HepG2 (cell line): ENCODE results near the gene HS3ST3B1. TPM values are rescaled to one million over a fixed set of nuclear protein-coding genes. Genes with fewer than 3 reads are reported as not detected.
A peak's percentile ranks its signal among the peaks of the same experiment; 100 is the strongest.

Experiments
- AGO1 ChIP-seq: fragments of 200-400 bp; formaldehyde crosslinking; IDR thresholded peaks from 2 replicates; pipeline ENCODE4 v1.6.1; 2017; ENCODE audit warnings: mild to moderate bottlenecking, low read depth, low read length, moderate library complexity; ENCODE audit not compliant: poor library complexity, severe bottlenecking
- BCL6 ChIP-seq: IDR thresholded peaks from 2 replicates; pipeline ENCODE4 v1.6.1; 2016; ENCODE audit warnings: missing genetic modification reagents, missing compliant biosample characterization
- BHLHE40 ChIP-seq: IDR thresholded peaks from 2 replicates; pipeline ENCODE4 v1.6.1; 2011; ENCODE audit warnings: low read length, improper control_type of control experiment
- CHD2 ChIP-seq: IDR thresholded peaks from 2 replicates; pipeline ENCODE4 v1.6.1; 2011; ENCODE audit warnings: low read depth, low read length, improper control_type of control experiment
- GTF2F1 ChIP-seq: fragments of 150-350 bp; IDR thresholded peaks from 2 replicates; pipeline ENCODE4 v1.6.1; 2014; ENCODE audit warnings: low read length
- HDAC1 ChIP-seq: sonication (generic); formaldehyde crosslinking; IDR thresholded peaks from 2 replicates; pipeline ENCODE4 v1.5.1; 2020; ENCODE audit warnings: mild to moderate bottlenecking, missing genetic modification reagents
- HHEX ChIP-seq: IDR thresholded peaks from 2 replicates; pipeline ENCODE4 v1.6.1; 2016; ENCODE audit warnings: control low read depth
- JUNB ChIP-seq: sonication (generic); formaldehyde crosslinking; IDR thresholded peaks from 2 replicates; pipeline ENCODE4 v1.8.0; 2022; ENCODE audit warnings: missing genetic modification reagents, mild to moderate bottlenecking, borderline replicate concordance
- KDM5A ChIP-seq: fragments of 200-600 bp; sonication (generic); IDR thresholded peaks from 2 replicates; pipeline ENCODE4 v1.7.0; 2018; ENCODE audit warnings: antibody characterized with exemption, mild to moderate bottlenecking, low read length, borderline replicate concordance
- MED1 ChIP-seq: sonication (generic); formaldehyde crosslinking; IDR thresholded peaks from 2 replicates; pipeline ENCODE4 v1.4.0; 2020; ENCODE audit warnings: missing genetic modification reagents
- NFE2L2 ChIP-seq: fragments of 150-350 bp; IDR thresholded peaks from 2 replicates; pipeline ENCODE4 v1.6.1; 2014; ENCODE audit warnings: low read length
- NR2F6 ChIP-seq, 2 experiments: IDR thresholded peaks; 2 replicates each; pipeline ENCODE4 v1.6.1; 2016; ENCODE audit warnings: antibody characterized with exemption in 1 of 2, mild to moderate bottlenecking in 1 of 2
- POLR2A ChIP-seq, 2 experiments: IDR thresholded peaks; 2 replicates each; pipeline ENCODE4 v1.6.1; 2011; ENCODE audit warnings: low read depth in 2 of 2, low read length in 2 of 2, mild to moderate bottlenecking in 1 of 2, moderate library complexity in 1 of 2; ENCODE audit not compliant: insufficient read depth in 1 of 2
- SNAPC4 ChIP-seq: sonication (generic); formaldehyde crosslinking; IDR thresholded peaks from 2 replicates; pipeline ENCODE4 v1.4.0; 2020; ENCODE audit warnings: mild to moderate bottlenecking, missing genetic modification reagents
- SP140L ChIP-seq: sonication (generic); formaldehyde crosslinking; IDR thresholded peaks from 2 replicates; pipeline ENCODE4 v1.4.0; 2020; ENCODE audit warnings: missing genetic modification reagents, borderline replicate concordance
- TBX2 ChIP-seq: sonication (generic); formaldehyde crosslinking; IDR thresholded peaks from 2 replicates; pipeline ENCODE4 v1.5.0; 2020; ENCODE audit warnings: missing genetic modification reagents, mild to moderate bottlenecking, borderline replicate concordance
- U2AF1 ChIP-seq: fragments of 200-400 bp; formaldehyde crosslinking; optimal IDR thresholded peaks from 2 replicates; pipeline ENCODE3; 2017; ENCODE audit warnings: mild to moderate bottlenecking, low read depth, low read length
- ZBTB7B ChIP-seq: sonication (generic); formaldehyde crosslinking; IDR thresholded peaks from 2 replicates; pipeline ENCODE4 v1.4.0; 2020; ENCODE audit warnings: missing genetic modification reagents
- ZKSCAN1 ChIP-seq: fragments of 150-350 bp; IDR thresholded peaks from 2 replicates; pipeline ENCODE4 v1.6.1; 2014; ENCODE audit warnings: low read length
- ZNF12 ChIP-seq: sonication (generic); formaldehyde crosslinking; IDR thresholded peaks from 2 replicates; pipeline ENCODE4 v1.5.0; 2020; ENCODE audit warnings: missing genetic modification reagents
- ZNF205 ChIP-seq: IDR thresholded peaks from 2 replicates; pipeline ENCODE4 v1.6.1; 2018; ENCODE audit warnings: missing biosample characterization, missing genetic modification reagents
- ZNF329 ChIP-seq: sonication (generic); formaldehyde crosslinking; IDR thresholded peaks from 2 replicates; pipeline ENCODE4 v1.9.0; 2021; ENCODE audit warnings: low read depth, mild to moderate bottlenecking, missing genetic modification reagents
- polyA plus RNA-seq, 8 experiments: library from polyadenylated mRNA; depleted of rRNA in 3 of 8; stranded (reverse) in 7 of 8; unstranded in 1 of 8; fragments of >200 nt; fragmentation: Illumina TruSeq in 4 of 8; extraction: Trizol in 4 of 8; gene quantifications; 2 replicates each; pipeline versions ENCODE4 v1.2.1 to v1.2.3, GENCODE V29; 2011 to 2016; ENCODE audit warnings: low read depth in 4 of 8, missing spikeins in 1 of 8, mixed read lengths in 1 of 8; ENCODE audit not compliant: insufficient read depth in 1 of 8
- total RNA-seq, 5 experiments: library from RNA; depleted of rRNA; stranded (reverse); fragments of >200 nt; fragmentation: Illumina TruSeq; extraction: Trizol; gene quantifications; 2 replicates each; pipeline ENCODE4 v1.2.3, GENCODE V29; 2016; ENCODE audit warnings: low read depth in 1 of 5
- TF ChIP-seq, protein P1 (sequence below): sonication (generic); formaldehyde crosslinking; IDR thresholded peaks from 2 replicates; pipeline ENCODE4 v1.4.0; 2020; ENCODE audit warnings: mild to moderate bottlenecking, missing genetic modification reagents, borderline replicate concordance

The HS3ST3B1 gene
- total and polyA plus RNA-seq, 2 of the 13 experiments (the other 11 are each of a cell fraction or from before 2014, with no cell fraction given): 15.7 to 39.5 TPM

- TF ChIP-seq, protein P1, sequence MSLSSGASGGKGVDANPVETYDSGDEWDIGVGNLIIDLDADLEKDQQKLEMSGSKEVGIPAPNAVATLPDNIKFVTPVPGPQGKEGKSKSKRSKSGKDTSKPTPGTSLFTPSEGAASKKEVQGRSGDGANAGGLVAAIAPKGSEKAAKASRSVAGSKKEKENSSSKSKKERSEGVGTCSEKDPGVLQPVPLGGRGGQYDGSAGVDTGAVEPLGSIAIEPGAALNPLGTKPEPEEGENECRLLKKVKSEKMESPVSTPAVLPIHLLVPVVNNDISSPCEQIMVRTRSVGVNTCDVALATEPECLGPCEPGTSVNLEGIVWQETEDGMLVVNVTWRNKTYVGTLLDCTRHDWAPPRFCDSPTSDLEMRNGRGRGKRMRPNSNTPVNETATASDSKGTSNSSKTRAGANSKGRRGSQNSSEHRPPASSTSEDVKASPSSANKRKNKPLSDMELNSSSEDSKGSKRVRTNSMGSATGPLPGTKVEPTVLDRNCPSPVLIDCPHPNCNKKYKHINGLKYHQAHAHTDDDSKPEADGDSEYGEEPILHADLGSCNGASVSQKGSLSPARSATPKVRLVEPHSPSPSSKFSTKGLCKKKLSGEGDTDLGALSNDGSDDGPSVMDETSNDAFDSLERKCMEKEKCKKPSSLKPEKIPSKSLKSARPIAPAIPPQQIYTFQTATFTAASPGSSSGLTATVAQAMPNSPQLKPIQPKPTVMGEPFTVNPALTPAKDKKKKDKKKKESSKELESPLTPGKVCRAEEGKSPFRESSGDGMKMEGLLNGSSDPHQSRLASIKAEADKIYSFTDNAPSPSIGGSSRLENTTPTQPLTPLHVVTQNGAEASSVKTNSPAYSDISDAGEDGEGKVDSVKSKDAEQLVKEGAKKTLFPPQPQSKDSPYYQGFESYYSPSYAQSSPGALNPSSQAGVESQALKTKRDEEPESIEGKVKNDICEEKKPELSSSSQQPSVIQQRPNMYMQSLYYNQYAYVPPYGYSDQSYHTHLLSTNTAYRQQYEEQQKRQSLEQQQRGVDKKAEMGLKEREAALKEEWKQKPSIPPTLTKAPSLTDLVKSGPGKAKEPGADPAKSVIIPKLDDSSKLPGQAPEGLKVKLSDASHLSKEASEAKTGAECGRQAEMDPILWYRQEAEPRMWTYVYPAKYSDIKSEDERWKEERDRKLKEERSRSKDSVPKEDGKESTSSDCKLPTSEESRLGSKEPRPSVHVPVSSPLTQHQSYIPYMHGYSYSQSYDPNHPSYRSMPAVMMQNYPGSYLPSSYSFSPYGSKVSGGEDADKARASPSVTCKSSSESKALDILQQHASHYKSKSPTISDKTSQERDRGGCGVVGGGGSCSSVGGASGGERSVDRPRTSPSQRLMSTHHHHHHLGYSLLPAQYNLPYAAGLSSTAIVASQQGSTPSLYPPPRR (CRISPR knock-in tag): peak; percentile 52; the same call in 1 of the 2 replicates
- no peak for TF ChIP-seq CHD2
- TF ChIP-seq U2AF1: no peak
- TF ChIP-seq POLR2A (IDR thresholded peaks at IDR 0.05; ENCODE audit: insufficient read depth in 1 of 2, low read depth in 2 of 2, low read length in 2 of 2): no peak
- no peak for TF ChIP-seq ZBTB7B (CRISPR knock-in tag)
- no peak for TF ChIP-seq HHEX (CRISPR knock-in tag)
- TF ChIP-seq BHLHE40: no peak
- 0 out of 2 replicates have a peak, but pooled peaks have one; percentile 37 for TF ChIP-seq HDAC1 (CRISPR knock-in tag)
- no peak for TF ChIP-seq ZNF329 (CRISPR knock-in tag)
- no peak for TF ChIP-seq JUNB (CRISPR knock-in tag)
- no peak for TF ChIP-seq SP140L
- TF ChIP-seq NFE2L2: no peak
- TF ChIP-seq MED1: peak; percentile 23; the same call in 1 of the 2 replicates
- no peak for TF ChIP-seq SNAPC4
- TF ChIP-seq ZNF12: no peak
- no peak for TF ChIP-seq ZNF205 (CRISPR knock-in tag)
- TF ChIP-seq BCL6 (CRISPR knock-in tag): 0 out of 2 replicates have a peak, but pooled peaks have one; percentile 32
- no peak for TF ChIP-seq TBX2 (CRISPR knock-in tag)
- no peak for TF ChIP-seq GTF2F1
- no peak for TF ChIP-seq ZKSCAN1
- no peak for TF ChIP-seq AGO1
- peak; percentile 10; the same call in 1 of the 2 replicates for TF ChIP-seq NR2F6 (IDR thresholded peaks at IDR 0.05)
- no peak for TF ChIP-seq NR2F6 (CRISPR knock-in tag; IDR thresholded peaks at IDR 0.05)
- TF ChIP-seq KDM5A: no peak
These were observed 29.6 kb downstream of the HS3ST3B1 start (continued) for GRCh38 chr17:14330492-14330962.
